ENCODE measurements around the gene MFN2. TPM values are rescaled to one million over a fixed set of nuclear protein-coding genes. Genes with fewer than 3 reads are reported as not detected.

The MFN2 gene
- total RNA-seq, 1 experiment from 2014 or later = 104 TPM

DNA sequence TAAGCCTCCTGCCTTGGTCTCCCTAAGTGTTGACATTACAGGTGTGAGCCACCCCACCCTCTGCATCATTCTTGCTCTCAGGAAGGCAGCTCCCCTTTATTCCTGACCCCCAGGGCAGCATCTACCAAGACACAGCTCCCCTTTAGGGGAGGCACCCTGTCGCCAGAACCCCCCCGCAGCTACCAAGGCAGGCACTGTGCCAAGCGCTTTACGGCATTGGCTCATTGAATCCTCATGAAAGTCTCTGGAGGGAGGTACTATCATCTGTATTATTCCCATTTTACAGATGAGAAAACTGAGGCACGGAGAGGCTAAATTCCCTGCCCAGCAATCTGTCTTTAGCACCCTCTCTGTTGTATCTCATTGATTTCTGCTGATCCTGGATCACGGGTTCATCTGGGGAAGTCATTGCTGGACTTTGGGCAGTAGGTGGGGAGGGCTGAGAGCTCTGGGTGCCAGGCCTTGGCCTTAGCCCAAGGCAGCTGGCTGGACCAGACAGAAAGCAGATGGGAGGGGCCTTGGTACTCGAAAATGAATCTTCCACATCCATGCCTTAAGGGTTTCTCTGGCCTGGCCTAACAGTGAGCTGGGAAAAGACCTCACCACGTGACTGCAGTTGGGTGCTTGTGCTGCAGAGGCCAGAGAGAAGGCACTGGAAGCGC is 39.9 kb upstream of the MFN2 start:
- TF ChIP-seq, protein P1, sequence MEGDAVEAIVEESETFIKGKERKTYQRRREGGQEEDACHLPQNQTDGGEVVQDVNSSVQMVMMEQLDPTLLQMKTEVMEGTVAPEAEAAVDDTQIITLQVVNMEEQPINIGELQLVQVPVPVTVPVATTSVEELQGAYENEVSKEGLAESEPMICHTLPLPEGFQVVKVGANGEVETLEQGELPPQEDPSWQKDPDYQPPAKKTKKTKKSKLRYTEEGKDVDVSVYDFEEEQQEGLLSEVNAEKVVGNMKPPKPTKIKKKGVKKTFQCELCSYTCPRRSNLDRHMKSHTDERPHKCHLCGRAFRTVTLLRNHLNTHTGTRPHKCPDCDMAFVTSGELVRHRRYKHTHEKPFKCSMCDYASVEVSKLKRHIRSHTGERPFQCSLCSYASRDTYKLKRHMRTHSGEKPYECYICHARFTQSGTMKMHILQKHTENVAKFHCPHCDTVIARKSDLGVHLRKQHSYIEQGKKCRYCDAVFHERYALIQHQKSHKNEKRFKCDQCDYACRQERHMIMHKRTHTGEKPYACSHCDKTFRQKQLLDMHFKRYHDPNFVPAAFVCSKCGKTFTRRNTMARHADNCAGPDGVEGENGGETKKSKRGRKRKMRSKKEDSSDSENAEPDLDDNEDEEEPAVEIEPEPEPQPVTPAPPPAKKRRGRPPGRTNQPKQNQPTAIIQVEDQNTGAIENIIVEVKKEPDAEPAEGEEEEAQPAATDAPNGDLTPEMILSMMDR (IDR thresholded peaks at IDR 0.05) = no peak
- TF ChIP-seq SIN3A (IDR thresholded peaks at IDR 0.05; ENCODE audit: borderline replicate concordance, insufficient read depth, low read depth, low read length) = no peak
- no peak for TF ChIP-seq REST (IDR thresholded peaks at IDR 0.05; ENCODE audit: insufficient read depth in 1 of 2, low read depth in 2 of 2, low read length in 1 of 2)
- TF ChIP-seq POLR2AphosphoS5 (IDR thresholded peaks at IDR 0.05; ENCODE audit: low read depth, low read length) = no peak
- no peak for TF ChIP-seq TCF7L2 (IDR thresholded peaks at IDR 0.05; ENCODE audit: low read depth, low read length)
- H3K27me3 ChIP-seq (ENCODE audit: control insufficient read depth, insufficient read depth, low read length) = no peaks in the 10 kb centered on the region
- ChIA-PET CTCF (no interaction called here), POLR2A (no interaction called here)
- H3K4me1 ChIP-seq (ENCODE audit: control insufficient read depth, insufficient read depth, low read length) = peaks cover 10% of the 10 kb centered on the region
- in situ Hi-C loops (cut with HindIII; ENCODE audit: low pct_unique_long_range_greater_than_20kb, low sequenced_read_pairs) = no loop called here
- H3K36me3 ChIP-seq (ENCODE audit: control insufficient read depth, insufficient read depth, low read length) = no peaks in the 10 kb centered on the region
- no peak for DNase-seq (ENCODE audit: low read depth, low spot score)
- intact Hi-C loops (cut with micrococcal nuclease; ENCODE audit: unreplicated experiment) = no loop called here
- no peak overlapping the region for H3K4me3 ChIP-seq (ENCODE audit: low read depth in 2 of 2, low read length in 2 of 2)
- no peak overlapping the region for H3K27ac ChIP-seq (ENCODE audit: low read length)
- no peaks in the 10 kb centered on the region for H3K9me3 ChIP-seq (ENCODE audit: control insufficient read depth, insufficient read depth, low read depth, low read length)
- ATAC-seq = peak; percentile 39; the same call in 1 of the 2 replicates
- no TSS peak for BruUV-seq (replicated peaks)

DNA sequence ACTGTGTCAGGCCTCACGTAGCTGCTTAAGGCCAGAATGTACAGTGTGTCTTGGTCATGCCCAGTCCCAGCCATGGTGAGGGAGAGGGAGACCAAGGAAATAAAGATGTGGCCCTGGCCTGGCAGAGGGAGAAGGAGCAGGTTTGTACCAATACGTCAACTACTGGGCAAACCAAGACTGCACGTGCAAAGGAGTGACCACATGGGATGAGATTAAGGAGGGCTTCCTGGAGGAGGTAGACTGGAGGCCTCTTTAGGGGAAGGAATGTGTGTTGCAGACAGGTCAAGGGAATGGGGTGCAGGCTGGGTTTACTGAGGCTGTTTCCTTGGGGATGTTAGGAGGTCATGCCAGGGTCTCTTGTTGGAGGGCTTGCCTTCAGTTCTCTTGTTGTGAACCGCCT is 38.0 kb upstream of the MFN2 start:
- peaks cover 10% of the 10 kb centered on the region for H3K4me1 ChIP-seq (ENCODE audit: control insufficient read depth, insufficient read depth, low read length)
- no peak overlapping the region for H3K27ac ChIP-seq (ENCODE audit: low read length)
- no peak for TF ChIP-seq SIN3A (IDR thresholded peaks at IDR 0.05; ENCODE audit: borderline replicate concordance, insufficient read depth, low read depth, low read length)
- no peak for TF ChIP-seq TCF7L2 (IDR thresholded peaks at IDR 0.05; ENCODE audit: low read depth, low read length)
- TF ChIP-seq REST (IDR thresholded peaks at IDR 0.05; ENCODE audit: insufficient read depth in 1 of 2, low read depth in 2 of 2, low read length in 1 of 2) = no peak
- TF ChIP-seq, protein P1 (IDR thresholded peaks at IDR 0.05) = no peak
- TF ChIP-seq POLR2AphosphoS5 (IDR thresholded peaks at IDR 0.05; ENCODE audit: low read depth, low read length) = no peak
- no peaks in the 10 kb centered on the region for H3K27me3 ChIP-seq (ENCODE audit: control insufficient read depth, insufficient read depth, low read length)
- no peaks in the 10 kb centered on the region for H3K36me3 ChIP-seq (ENCODE audit: control insufficient read depth, insufficient read depth, low read length)
- H3K4me3 ChIP-seq (ENCODE audit: low read depth in 2 of 2, low read length in 2 of 2) = no peak overlapping the region
- ChIA-PET CTCF (no interaction called here), POLR2A (no interaction called here)
- ATAC-seq (no peak), DNase-seq (ENCODE audit: low read depth, low spot score) (no peak)
- BruUV-seq (replicated peaks) = no TSS peak
- intact Hi-C loops (cut with micrococcal nuclease; ENCODE audit: unreplicated experiment) (no loop called here), in situ Hi-C loops (cut with HindIII; ENCODE audit: low pct_unique_long_range_greater_than_20kb, low sequenced_read_pairs) (no loop called here)
- H3K9me3 ChIP-seq (ENCODE audit: control insufficient read depth, insufficient read depth, low read depth, low read length) = no peaks in the 10 kb centered on the region; the same call in 1 of the 2 replicates
